Measurements from ENCODE around the gene ZNF26.

The ZNF26 gene

DNA sequence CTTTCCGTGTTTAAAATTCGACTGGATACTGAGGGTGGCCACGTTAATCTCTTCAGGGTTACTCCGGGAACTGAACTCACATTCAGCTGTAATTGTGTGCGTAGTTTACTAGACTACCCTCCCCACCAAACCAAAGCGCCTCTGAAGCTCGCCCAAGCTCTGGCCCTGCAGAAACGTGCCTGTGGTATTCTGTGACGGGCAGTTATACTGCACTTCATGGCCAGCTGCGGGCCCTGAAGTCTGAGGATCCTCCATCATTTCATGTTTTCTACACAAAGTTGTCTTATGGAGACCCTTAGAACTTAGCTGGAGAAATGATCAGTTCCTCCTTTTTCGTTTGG is 688 bp downstream of the ZNF26 start:
- Mint-ChIP-seq H3K27me3 (peaks cover 4% of the 10 kb centered on the region), H3K27ac (peak overlapping the region; percentile 97), H3K36me3 (ENCODE audit: low read depth) (peaks cover 65% of the 10 kb centered on the region), H3K4me3 (peak overlapping the region; percentile 94), H3K9me3 (peaks cover 38% of the 10 kb centered on the region), H3K4me1 (ENCODE audit: low read depth) (peaks cover 32% of the 10 kb centered on the region)
- no peak for DNase-seq

DNA sequence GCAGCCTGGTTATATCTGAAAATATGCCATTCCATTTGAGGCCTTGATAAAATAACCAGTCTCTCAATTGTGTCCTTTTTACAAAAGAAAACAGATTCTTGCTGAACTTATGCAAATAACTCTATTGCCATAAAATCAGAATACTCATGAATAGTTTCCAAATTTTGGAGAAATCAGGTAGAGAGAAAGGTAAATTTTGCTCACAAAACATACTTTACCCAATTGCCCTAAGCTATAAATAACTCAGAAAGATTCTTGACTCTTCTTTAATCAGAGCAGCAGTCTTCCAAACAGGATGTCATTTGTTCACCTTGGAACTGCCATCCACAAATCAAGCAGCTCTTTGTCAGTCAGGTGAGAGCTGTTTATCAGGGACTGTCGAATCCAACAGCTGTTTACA is 12.6 kb downstream of the ZNF26 start:
- H3K4me3 Mint-ChIP-seq, result no peak overlapping the region
- DNase-seq, result no peak
- H3K27ac Mint-ChIP-seq, result no peak overlapping the region
- no peaks in the 10 kb centered on the region for H3K27me3 Mint-ChIP-seq
- H3K36me3 Mint-ChIP-seq (ENCODE audit: low read depth), result peaks cover 96% of the 10 kb centered on the region
- peaks cover 9% of the 10 kb centered on the region for H3K4me1 Mint-ChIP-seq (ENCODE audit: low read depth)
- H3K9me3 Mint-ChIP-seq, result peaks cover 49% of the 10 kb centered on the region

DNA sequence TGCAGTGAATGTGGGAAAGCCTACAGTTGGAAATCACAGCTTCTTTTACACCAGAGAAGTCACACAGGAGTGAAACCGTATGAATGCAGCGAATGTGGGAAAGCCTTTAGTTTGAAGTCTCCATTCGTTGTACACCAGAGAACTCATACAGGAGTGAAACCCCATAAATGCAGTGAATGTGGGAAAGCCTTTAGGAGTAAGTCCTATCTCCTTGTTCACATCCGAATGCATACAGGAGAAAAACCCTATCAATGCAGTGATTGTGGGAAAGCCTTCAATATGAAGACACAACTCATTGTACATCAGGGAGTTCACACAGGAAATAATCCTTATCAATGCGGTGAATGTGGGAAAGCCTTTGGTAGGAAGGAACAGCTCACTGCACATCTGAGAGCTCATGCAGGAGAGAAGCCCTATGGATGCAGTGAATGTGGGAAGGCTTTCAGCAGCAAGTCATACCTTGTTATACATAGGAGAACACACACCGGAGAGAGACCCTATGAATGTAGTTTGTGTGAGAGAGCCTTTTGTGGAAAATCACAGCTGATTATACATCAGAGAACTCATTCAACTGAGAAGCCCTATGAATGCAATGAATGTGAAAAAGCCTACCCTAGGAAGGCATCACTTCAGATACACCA is 24.6 kb downstream of the ZNF26 start:
- Mint-ChIP-seq H3K9me3 (peaks cover 59% of the 10 kb centered on the region), H3K4me3 (no peak overlapping the region), H3K27ac (no peak overlapping the region), H3K27me3 (no peaks in the 10 kb centered on the region), H3K4me1 (ENCODE audit: low read depth) (no peaks in the 10 kb centered on the region), H3K36me3 (ENCODE audit: low read depth) (peaks cover 98% of the 10 kb centered on the region)
- DNase-seq, result no peak

DNA sequence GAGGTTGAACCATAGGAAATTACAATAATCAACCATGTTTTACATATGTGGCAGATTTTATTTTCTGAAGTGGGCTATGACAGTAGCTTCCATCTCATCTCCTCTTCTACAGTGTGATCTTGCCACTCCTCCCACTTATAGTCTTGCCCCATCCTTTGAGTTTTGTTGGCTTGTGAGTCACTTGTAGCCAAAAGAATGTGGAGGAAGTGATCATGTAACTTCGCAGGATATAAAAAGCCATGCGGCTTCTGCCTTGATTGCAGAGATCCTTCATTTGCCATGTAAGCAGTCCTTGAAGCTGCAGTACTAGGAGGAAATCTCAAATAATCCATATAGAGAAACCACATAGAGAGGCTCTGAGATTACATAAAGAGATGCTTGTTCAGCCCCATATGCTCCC is 37.4 kb downstream of the ZNF26 start:
- Mint-ChIP-seq H3K4me3 (no peak overlapping the region), H3K27me3 (no peaks in the 10 kb centered on the region), H3K36me3 (ENCODE audit: low read depth) (peaks cover 45% of the 10 kb centered on the region), H3K4me1 (ENCODE audit: low read depth) (no peaks in the 10 kb centered on the region), H3K27ac (no peak overlapping the region), H3K9me3 (peaks cover 55% of the 10 kb centered on the region)
- DNase-seq, result no peak

DNA sequence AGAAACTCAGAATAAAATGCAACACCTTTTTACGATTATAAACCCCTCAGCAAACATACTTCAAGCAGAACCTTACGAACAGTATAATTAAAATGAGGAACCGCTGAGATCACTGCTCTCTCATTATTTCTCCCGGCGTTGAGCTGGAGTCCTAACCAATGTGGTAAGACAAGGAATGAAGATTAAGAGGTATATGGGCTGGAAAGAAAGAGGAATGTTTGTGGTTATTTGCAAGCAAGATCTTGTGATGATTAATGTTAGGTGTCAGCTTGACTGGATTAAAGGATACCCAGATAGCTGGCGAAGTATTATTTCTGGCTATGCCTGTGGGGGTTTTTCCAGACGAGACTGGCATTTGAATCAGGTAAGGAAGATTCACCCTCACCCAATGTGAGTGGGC is 40.8 kb downstream of the ZNF26 start:
- no peaks in the 10 kb centered on the region for H3K4me1 Mint-ChIP-seq (ENCODE audit: low read depth)
- H3K27ac Mint-ChIP-seq, result no peak overlapping the region
- H3K9me3 Mint-ChIP-seq, result peaks cover 52% of the 10 kb centered on the region
- H3K4me3 Mint-ChIP-seq, result no peak overlapping the region
- peaks cover 27% of the 10 kb centered on the region for H3K36me3 Mint-ChIP-seq (ENCODE audit: low read depth)
- no peak for DNase-seq
- H3K27me3 Mint-ChIP-seq, result no peaks in the 10 kb centered on the region

DNA sequence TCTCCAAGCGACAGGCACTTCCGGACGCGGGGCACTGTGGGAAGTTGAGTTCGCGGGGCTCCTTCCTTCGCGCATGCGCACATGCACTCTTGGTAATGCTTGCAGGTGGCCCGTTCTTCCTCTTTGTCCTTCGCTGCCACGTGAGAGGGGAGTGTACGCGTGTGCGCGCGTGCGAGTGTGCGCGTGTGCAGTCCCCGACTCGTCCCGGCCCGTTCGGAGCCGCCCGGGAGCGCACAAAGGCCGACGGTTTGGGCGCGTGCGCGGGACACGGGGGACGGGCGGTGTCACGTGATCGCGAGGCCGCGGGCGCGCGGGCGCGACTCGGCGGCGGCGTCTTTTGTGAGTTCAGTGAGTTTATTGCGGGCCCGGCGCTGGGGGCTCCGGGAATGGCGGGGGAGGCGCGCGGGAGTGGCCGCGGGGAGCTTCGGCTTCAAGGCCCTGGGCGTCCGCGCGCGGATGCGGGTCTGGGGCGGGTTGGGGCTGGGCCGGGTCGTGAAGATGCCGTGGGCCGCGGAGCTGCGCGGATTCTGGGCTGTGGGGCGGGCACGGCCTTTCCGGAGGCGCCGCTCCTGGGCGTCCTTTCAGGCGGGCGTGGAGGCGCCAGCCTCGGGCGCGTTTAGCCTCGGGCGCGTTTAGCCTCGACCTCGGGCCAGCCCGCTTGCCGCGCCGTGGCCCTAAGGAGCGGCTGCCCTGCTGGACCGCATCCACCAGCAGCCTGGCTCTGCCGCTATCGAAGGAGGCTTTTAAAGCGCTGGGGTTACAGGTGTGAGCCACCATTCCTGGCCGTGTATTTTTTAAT is 51.2 kb downstream of the ZNF26 start, which contains the start of gene ZNF84:
ZNF84 (plus strand) TSS at position 303 of the 799 bp plus-strand sequence. CDS start 3,959 bp downstream, outside the sequence.
- H3K4me1 Mint-ChIP-seq (ENCODE audit: low read depth), result peaks cover 19% of the 10 kb centered on the region
- DNase-seq, result peak; percentile 96
- H3K27ac Mint-ChIP-seq, result peak within 1 kb of the TSS; percentile 98
- H3K36me3 Mint-ChIP-seq (ENCODE audit: low read depth), result peaks cover 67% of the 10 kb centered on the region
- peak within 1 kb of the TSS; percentile 86 for H3K4me3 Mint-ChIP-seq
- H3K9me3 Mint-ChIP-seq, result peaks cover 57% of the 10 kb centered on the region
- H3K27me3 Mint-ChIP-seq, result no peaks in the 10 kb centered on the region

DNA sequence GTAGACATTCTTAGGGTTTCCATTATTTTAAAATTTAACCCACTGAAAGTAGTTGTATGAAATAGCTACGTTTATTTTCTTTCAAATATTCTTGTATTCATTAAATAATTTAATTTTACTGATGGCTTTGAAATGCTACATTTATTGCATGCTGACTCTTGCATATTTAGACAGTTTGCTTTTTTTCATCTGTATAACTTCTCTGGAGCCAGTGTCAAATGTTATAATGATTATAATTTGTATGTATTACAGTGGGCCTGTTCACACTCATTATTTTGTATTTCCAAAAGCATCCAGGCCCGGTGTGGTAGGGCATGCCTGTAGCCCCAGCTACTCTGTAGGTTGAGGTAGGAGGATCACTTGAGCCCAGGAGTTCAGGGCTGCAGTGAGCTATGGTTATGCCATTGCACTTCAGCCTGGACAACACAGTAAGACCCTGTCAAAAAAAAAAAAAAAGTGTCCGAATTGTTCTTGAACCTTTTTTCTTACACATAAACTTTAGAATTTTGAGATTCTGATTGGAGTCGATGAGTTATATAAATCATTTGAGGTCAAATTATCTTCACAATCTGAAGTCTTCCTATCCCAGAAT is 52.0 kb downstream of the ZNF26 start:
- peaks cover 75% of the 10 kb centered on the region for H3K36me3 Mint-ChIP-seq (ENCODE audit: low read depth)
- no peaks in the 10 kb centered on the region for H3K27me3 Mint-ChIP-seq
- H3K9me3 Mint-ChIP-seq, result peaks cover 57% of the 10 kb centered on the region
- H3K4me1 Mint-ChIP-seq (ENCODE audit: low read depth), result peaks cover 19% of the 10 kb centered on the region
- H3K27ac Mint-ChIP-seq, result peak overlapping the region; percentile 98
- DNase-seq, result no peak
- peak overlapping the region; percentile 86 for H3K4me3 Mint-ChIP-seq

DNA sequence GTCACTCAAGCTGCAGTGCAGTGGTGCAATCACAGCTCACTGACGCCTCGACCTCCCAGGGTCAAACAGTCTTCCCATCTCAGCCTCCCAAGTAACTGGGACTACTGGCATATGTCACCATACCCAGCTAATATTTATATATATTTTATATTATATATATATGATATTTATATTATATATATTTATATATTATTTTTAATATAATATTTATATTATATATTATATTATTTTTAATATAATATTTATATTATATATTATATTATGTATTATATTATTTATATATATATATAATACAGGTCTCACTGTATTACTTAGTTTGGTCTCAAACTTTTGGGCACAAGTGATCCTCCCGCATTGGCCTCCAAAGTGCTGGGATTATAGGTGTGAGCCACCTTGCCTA is 60.5 kb downstream of the ZNF26 start:
- Mint-ChIP-seq H3K36me3 (ENCODE audit: low read depth) (peaks cover 98% of the 10 kb centered on the region), H3K27ac (no peak overlapping the region), H3K9me3 (peaks cover 66% of the 10 kb centered on the region), H3K4me3 (no peak overlapping the region), H3K27me3 (no peaks in the 10 kb centered on the region), H3K4me1 (ENCODE audit: low read depth) (no peaks in the 10 kb centered on the region)
- no peak for DNase-seq

DNA sequence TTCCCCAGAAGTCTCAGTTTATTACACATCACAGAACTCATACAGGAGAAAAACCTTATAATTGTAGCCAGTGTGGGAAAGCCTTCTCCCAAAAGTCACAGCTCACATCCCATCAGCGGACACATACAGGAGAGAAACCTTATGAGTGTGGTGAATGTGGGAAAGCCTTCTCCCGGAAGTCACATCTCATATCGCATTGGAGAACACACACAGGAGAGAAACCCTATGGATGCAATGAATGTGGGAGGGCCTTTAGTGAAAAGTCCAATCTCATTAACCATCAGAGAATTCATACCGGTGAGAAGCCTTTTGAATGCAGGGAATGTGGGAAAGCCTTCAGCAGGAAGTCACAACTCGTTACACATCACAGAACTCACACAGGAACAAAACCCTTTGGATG is 71.3 kb downstream of the ZNF26 start:
- no peaks in the 10 kb centered on the region for H3K4me1 Mint-ChIP-seq (ENCODE audit: low read depth)
- H3K4me3 Mint-ChIP-seq, result no peak overlapping the region
- peaks cover 59% of the 10 kb centered on the region for H3K9me3 Mint-ChIP-seq
- DNase-seq, result no peak
- H3K27me3 Mint-ChIP-seq, result no peaks in the 10 kb centered on the region
- no peak overlapping the region for H3K27ac Mint-ChIP-seq
- peaks cover 86% of the 10 kb centered on the region for H3K36me3 Mint-ChIP-seq (ENCODE audit: low read depth)

DNA sequence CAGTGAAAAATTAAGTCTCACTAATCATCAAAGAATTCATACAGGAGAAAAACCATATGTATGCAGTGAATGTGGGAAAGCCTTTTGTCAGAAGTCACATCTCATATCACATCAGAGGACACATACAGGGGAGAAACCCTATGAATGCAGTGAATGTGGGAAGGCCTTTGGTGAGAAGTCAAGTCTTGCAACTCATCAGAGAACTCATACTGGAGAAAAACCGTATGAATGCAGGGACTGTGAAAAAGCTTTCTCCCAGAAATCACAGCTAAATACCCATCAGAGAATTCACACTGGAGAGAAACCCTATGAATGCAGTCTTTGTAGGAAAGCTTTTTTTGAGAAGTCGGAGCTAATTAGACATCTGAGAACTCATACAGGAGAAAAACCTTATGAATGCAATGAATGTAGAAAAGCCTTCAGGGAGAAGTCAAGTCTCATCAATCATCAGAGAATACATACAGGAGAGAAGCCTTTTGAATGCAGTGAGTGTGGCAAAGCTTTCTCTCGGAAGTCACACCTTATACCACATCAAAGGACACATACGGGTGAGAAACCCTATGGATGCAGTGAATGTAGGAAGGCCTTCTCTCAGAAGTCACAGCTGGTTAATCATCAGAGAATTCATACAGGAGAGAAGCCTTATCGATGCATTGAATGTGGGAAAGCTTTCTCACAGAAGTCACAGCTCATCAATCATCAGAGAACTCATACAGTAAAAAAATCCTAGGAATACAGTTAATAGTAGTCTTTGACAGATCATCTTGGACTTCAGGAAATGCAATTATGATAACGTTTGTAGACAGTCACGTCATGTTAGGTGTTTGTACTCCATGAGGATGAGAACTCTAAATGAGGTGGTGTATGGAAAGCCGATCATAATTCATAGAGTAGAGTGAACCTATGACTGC is 72.3 kb downstream of the ZNF26 start:
- H3K27me3 Mint-ChIP-seq, result no peaks in the 10 kb centered on the region
- no peak overlapping the region for H3K4me3 Mint-ChIP-seq
- DNase-seq, result no peak
- H3K27ac Mint-ChIP-seq, result no peak overlapping the region
- H3K9me3 Mint-ChIP-seq, result peaks cover 59% of the 10 kb centered on the region
- H3K36me3 Mint-ChIP-seq (ENCODE audit: low read depth), result peaks cover 86% of the 10 kb centered on the region
- no peaks in the 10 kb centered on the region for H3K4me1 Mint-ChIP-seq (ENCODE audit: low read depth)

DNA sequence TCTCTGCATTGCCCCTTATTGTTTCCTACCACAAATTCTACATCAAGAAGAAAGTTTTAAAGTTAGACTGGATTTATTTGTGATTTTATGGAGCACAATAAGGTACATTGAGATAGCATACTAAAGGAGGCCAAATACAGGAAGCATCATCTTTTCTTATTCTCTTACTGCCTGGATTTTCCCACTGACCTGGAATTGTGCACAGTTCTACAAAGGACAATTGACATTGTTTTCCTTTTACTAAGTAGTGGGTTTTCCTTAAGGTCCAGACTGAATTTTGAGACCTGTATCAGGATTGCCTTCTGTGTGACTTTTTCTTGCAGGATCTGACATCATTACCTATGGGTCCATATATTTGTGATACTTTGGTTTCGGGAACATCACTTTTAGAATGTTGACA is 75.8 kb downstream of the ZNF26 start:
- Mint-ChIP-seq H3K9me3 (peaks cover 69% of the 10 kb centered on the region), H3K27me3 (no peaks in the 10 kb centered on the region), H3K36me3 (ENCODE audit: low read depth) (peaks cover 82% of the 10 kb centered on the region), H3K4me1 (ENCODE audit: low read depth) (no peaks in the 10 kb centered on the region), H3K27ac (no peak overlapping the region), H3K4me3 (no peak overlapping the region)
- DNase-seq, result no peak

DNA sequence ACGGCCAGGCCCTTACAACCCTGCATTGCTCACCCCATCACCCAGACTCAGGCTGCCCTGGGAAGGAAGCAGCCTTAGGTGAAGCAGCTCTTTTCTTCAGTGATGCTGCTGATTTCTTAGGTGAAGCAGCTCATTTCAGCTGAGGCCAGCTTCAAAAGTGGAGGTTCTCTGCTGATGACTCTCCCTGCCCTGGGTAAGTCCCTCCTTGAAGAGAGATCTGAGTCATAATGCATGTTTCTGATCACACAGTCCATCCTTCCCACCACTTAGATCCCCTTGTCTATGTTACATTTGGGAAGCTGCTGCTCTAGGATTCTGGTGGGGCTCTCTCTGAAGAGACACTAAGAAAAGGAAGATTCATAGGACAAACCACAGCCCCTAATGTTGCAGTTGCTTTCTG is 77.4 kb downstream of the ZNF26 start:
- no peak overlapping the region for H3K4me3 Mint-ChIP-seq
- peaks cover 75% of the 10 kb centered on the region for H3K36me3 Mint-ChIP-seq (ENCODE audit: low read depth)
- DNase-seq, result no peak
- no peaks in the 10 kb centered on the region for H3K27me3 Mint-ChIP-seq
- no peak overlapping the region for H3K27ac Mint-ChIP-seq
- H3K9me3 Mint-ChIP-seq, result peaks cover 63% of the 10 kb centered on the region
- no peaks in the 10 kb centered on the region for H3K4me1 Mint-ChIP-seq (ENCODE audit: low read depth)

DNA sequence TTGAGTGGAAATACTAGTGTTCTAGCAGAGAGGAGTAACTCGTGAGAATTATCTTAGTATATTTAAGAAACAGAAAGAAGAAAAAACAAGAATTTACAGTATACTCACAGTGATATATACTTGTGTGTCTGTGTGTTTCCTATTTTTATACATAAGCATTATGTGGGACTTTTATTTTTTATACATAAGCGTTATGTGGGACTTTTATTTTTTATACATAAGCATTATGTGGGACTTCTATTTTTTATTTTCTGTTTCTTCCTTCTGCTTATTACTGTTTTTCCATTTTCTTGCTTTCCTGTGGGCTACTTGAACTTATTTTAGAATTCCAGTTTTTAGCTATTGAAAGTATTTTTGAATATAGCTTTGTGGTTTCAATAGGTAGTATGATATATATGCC is 87.7 kb downstream of the ZNF26 start:
- Mint-ChIP-seq H3K27me3 (no peaks in the 10 kb centered on the region), H3K36me3 (ENCODE audit: low read depth) (peaks cover 46% of the 10 kb centered on the region), H3K4me3 (no peak overlapping the region), H3K9me3 (peaks cover 44% of the 10 kb centered on the region), H3K27ac (no peak overlapping the region), H3K4me1 (ENCODE audit: low read depth) (no peaks in the 10 kb centered on the region)
- no peak for DNase-seq
